Ectodermal cell (in vitro differentiated cells): ENCODE data around the gene PTPN4.

Source experiments
- H3K27ac ChIP-seq: 2 replicates; pipeline ENCODE4 v1.7.0; 2013; ENCODE audit warnings: mild to moderate bottlenecking, low read depth, low read length; ENCODE audit not compliant: insufficient read depth, poor library complexity, severe bottlenecking
- H3K27me3 ChIP-seq: 2 replicates; pipeline ENCODE4 v1.7.0; 2013; ENCODE audit warnings: mild to moderate bottlenecking, low read length; ENCODE audit not compliant: insufficient read depth, control insufficient read depth, poor library complexity, severe bottlenecking
- H3K36me3 ChIP-seq: one replicate; pipeline ENCODE4 v1.7.0; 2013; ENCODE audit warnings: low read length; ENCODE audit not compliant: control insufficient read depth, insufficient read depth
- H3K4me1 ChIP-seq: one replicate; pipeline ENCODE4 v1.7.0; 2013; ENCODE audit warnings: low read length; ENCODE audit not compliant: control insufficient read depth, insufficient read depth
- H3K4me3 ChIP-seq: 2 replicates; pipeline ENCODE4 v1.7.0; 2013; ENCODE audit warnings: low read depth, low read length, control low read depth; ENCODE audit not compliant: insufficient read depth
- H3K9me3 ChIP-seq: 2 replicates; pipeline ENCODE4 v1.7.0; 2013; ENCODE audit warnings: mild to moderate bottlenecking, low read length, moderate library complexity; ENCODE audit not compliant: control insufficient read depth
- WGBS, 2 experiments: methylation state at CpG; one replicate each; pipeline ENCODE4 v1.1.7; 2013; ENCODE audit warnings: missing lambda C conversion rate in 2 of 2; 5-methylcytosine and 5-hydroxymethylcytosine counted together

PTPN4 gene

DNA sequence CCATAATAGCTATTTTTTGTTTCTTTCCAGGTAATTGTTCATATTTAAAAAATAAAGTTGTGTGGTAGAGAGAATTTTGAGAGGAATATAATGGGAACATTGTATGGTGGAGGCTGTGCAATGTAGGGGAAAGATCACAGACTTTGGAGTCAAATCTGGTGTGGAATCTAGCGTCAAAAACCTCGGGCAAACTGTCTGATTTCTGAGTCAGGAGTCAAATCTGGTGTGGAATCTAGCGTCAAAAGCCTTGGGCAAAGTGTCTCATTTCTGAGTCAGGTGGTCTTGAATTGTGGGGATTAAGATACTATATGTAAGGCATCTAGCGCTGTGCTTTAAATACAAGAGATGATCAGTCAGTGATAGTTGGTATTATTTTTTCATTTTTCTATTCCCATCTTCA, 5.1 kb downstream of the PTPN4 start:
- Histone ChIP-seq H3K9me3 (no peaks in the 10 kb centered on the region), H3K27ac (no peak overlapping the region), H3K36me3 (no peaks in the 10 kb centered on the region), H3K4me3 (no peak overlapping the region), H3K4me1 (no peaks in the 10 kb centered on the region), H3K27me3 (no peaks in the 10 kb centered on the region)
- WGBS, 2 experiments: 88 to 94% methylated on average over 3 to 4 of the region's 4 CpGs

DNA sequence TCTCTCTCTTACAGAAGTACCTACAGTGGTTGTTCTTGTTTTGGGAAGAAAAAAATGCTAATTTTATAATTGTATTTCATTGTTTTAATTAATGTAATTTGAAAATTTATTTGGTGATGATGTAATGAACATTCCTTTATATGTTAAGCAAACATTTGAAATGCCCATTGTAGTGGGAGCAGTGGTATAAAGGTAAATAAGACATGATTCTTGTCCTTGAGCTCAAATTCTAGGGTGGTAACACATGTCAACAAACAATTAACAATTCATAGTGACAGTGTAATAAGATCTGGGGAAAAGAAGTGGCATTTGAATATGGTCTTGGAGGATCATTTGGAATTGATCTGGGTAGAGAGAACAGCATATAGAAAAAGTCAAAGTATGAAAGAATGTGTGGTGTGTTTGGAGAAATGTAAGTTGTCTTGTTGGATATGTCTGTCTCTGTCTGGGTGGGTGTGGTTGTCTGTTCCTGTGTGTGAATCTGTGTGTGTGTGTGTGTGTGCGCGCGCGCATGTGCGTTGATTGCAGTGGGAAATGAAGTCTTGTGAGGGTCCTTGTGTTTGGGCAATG, 5.8 kb downstream of the PTPN4 start:
- Histone ChIP-seq H3K27ac (no peak overlapping the region), H3K36me3 (no peaks in the 10 kb centered on the region), H3K4me3 (no peak overlapping the region), H3K27me3 (no peaks in the 10 kb centered on the region), H3K4me1 (no peaks in the 10 kb centered on the region), H3K9me3 (no peaks in the 10 kb centered on the region)
- WGBS, 2 experiments: 80 to 89% methylated on average over 5 of the region's 5 CpGs

GRCh38 chr2:119766944-119767343, 7.2 kb downstream of the PTPN4 start:
- no peaks in the 10 kb centered on the region for H3K9me3 ChIP-seq

GRCh38 chr2:119768742-119769141, 9.0 kb downstream of the PTPN4 start:
- Histone ChIP-seq H3K4me1 (no peaks in the 10 kb centered on the region), H3K4me3 (no peak overlapping the region), H3K27ac (no peak overlapping the region), H3K9me3 (no peaks in the 10 kb centered on the region), H3K36me3 (no peaks in the 10 kb centered on the region), H3K27me3 (no peaks in the 10 kb centered on the region)
- 85 to 86% methylated on average over 1 of the region's 1 CpG for WGBS, 2 experiments

More at GRCh38 chr2:119766944-119767343, 7.2 kb downstream of the PTPN4 start:
- no peak overlapping the region for H3K4me3 ChIP-seq
- 90 to 92% methylated on average over 5 of the region's 5 CpGs for WGBS, 2 experiments
- H3K36me3 ChIP-seq: no peaks in the 10 kb centered on the region
- no peak overlapping the region for H3K27ac ChIP-seq
- no peaks in the 10 kb centered on the region for H3K4me1 ChIP-seq
- H3K27me3 ChIP-seq: no peaks in the 10 kb centered on the region

DNA sequence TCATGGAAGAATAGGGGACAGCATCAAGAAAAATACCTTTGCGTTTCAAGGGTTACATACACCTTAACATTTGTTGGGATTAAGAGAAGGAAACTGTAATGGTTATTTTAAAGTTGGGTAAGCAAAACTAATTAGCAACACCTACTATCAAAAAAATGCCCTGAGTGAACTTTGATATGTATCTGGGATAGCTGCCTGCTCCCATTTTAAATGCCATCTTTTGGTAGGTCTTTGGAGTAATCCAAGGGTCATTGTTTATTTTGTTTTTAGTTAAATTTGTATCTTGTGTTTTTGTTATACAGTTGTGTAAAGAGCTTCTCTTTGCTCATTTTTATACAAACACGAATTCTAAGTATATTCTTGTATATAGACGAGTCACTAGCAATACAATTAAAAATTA, 9.9 kb downstream of the PTPN4 start:
- no peaks in the 10 kb centered on the region for H3K36me3 ChIP-seq
- WGBS, 2 experiments: 80 to 96% methylated on average over 1 to 3 of the region's 3 CpGs
- H3K27me3 ChIP-seq: no peaks in the 10 kb centered on the region

GRCh38 chr2:119771331-119771730, 11.6 kb downstream of the PTPN4 start:
- WGBS, 2 experiments: 91 to 99% methylated on average over 2 of the region's 2 CpGs
- Histone ChIP-seq H3K36me3 (no peaks in the 10 kb centered on the region), H3K9me3 (no peaks in the 10 kb centered on the region), H3K27ac (no peak overlapping the region), H3K4me3 (no peak overlapping the region), H3K4me1 (no peaks in the 10 kb centered on the region), H3K27me3 (no peaks in the 10 kb centered on the region)

More for the DNA sequence above, 9.9 kb downstream of the PTPN4 start:
- no peaks in the 10 kb centered on the region for H3K9me3 ChIP-seq
- no peak overlapping the region for H3K4me3 ChIP-seq
- H3K27ac ChIP-seq: no peak overlapping the region
- H3K4me1 ChIP-seq: no peaks in the 10 kb centered on the region

DNA sequence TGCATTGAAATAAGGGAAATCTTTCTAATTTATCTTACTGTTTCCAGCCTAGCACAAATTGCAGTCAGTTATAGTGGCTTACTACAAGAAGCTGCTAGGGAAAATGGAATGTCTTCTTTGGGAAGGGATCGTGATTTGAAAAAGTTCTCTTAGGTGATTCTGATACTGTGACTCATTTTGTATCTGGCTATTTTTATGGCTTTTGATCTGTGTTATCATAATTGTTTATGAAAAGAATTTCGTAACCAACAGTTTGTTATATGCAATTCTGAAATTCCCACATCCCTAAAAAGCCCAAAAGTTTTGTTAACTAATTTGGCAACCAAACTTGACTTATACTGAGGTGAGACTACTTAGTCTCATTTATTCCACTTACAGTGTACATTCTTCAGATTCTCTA, 12.4 kb downstream of the PTPN4 start:
- H3K9me3 ChIP-seq: no peaks in the 10 kb centered on the region
- H3K27ac ChIP-seq: no peak overlapping the region
- H3K4me1 ChIP-seq: no peaks in the 10 kb centered on the region
- no peaks in the 10 kb centered on the region for H3K27me3 ChIP-seq
- 94 to 99% methylated on average over 1 to 2 of the region's 2 CpGs for WGBS, 2 experiments
- no peaks in the 10 kb centered on the region for H3K36me3 ChIP-seq
- no peak overlapping the region for H3K4me3 ChIP-seq

DNA sequence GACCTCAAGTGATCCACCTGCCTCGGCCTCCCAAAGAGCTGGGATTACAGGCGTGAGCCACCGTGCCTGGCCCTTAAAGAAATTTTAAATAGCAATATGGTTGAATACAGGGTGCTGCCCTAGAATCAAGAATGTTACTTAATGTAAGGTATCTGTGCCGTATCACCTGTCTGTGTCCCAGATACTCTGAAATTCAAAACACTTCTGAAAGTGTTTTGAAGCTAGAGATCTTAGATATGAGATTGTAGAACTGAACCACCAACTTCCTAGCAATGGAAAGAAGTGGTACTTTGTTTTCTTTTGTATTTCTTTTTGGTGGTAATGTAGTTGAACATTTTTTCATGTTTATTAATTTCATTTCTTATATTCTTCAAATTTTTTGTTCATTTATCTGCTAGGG, 13.0 kb downstream of the PTPN4 start:
- Histone ChIP-seq H3K36me3 (no peaks in the 10 kb centered on the region), H3K4me3 (no peak overlapping the region), H3K27ac (no peak overlapping the region), H3K4me1 (no peaks in the 10 kb centered on the region), H3K27me3 (no peaks in the 10 kb centered on the region), H3K9me3 (no peaks in the 10 kb centered on the region)
- WGBS, 2 experiments: 91 to 93% methylated on average over 4 of the region's 4 CpGs

DNA sequence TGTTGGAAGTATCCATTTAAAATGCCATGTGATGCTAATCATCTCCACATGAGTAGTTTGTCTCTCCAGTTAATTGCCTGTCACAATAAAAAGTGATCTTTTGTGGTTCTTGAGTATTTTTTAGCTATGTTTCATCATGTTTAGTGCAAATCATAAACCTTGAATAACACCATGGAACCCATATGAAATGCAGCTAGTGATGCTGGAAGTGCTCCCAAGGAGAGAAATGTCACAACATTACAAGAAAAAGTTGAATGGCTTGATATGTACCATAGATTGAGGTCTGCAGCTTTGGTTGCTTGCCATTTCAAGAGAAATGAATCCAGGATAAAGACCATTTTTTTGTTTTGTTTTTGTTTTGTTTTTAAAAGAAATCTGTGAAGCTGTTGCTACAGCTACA, 14.3 kb downstream of the PTPN4 start:
- H3K9me3 ChIP-seq: no peaks in the 10 kb centered on the region
- H3K4me3 ChIP-seq: no peak overlapping the region
- H3K27me3 ChIP-seq: no peaks in the 10 kb centered on the region
- no peaks in the 10 kb centered on the region for H3K4me1 ChIP-seq
- no peaks in the 10 kb centered on the region for H3K36me3 ChIP-seq
- no peak overlapping the region for H3K27ac ChIP-seq

GRCh38 chr2:119775102-119775501, 15.4 kb downstream of the PTPN4 start:
- Histone ChIP-seq H3K36me3 (no peaks in the 10 kb centered on the region), H3K4me1 (no peaks in the 10 kb centered on the region), H3K9me3 (no peaks in the 10 kb centered on the region), H3K4me3 (no peak overlapping the region), H3K27me3 (no peaks in the 10 kb centered on the region), H3K27ac (no peak overlapping the region)
- 98 to 99% methylated on average over 6 of the region's 6 CpGs for WGBS, 2 experiments
